Neuron (in vitro differentiated cells): ENCODE results near the gene PPP6R3.
"Not testable (repeated sequence)": the region's sequence is repeated elsewhere in the genome, so short reads cannot be mapped to it uniquely, and the experiment has no call there.

ENCODE experiments used
- H2AFZ ChIP-seq: one replicate; pipeline ENCODE4 v1.6.1; 2013; ENCODE audit warnings: low read depth, mild to moderate bottlenecking, inconsistent platforms, low read length, moderate library complexity
- H3K27me3 ChIP-seq: one replicate; pipeline ENCODE4 v1.6.1; 2013; ENCODE audit warnings: low read length; ENCODE audit not compliant: insufficient read depth
- H3K36me3 ChIP-seq: one replicate; pipeline ENCODE4 v1.6.1; 2013; ENCODE audit warnings: low read length; ENCODE audit not compliant: insufficient read depth
- H3K4me1 ChIP-seq: one replicate; pipeline ENCODE4 v1.6.1; 2013; ENCODE audit warnings: low read length; ENCODE audit not compliant: insufficient read depth
- H3K4me3 ChIP-seq: 2 replicates; pipeline ENCODE4 v1.5.1; 2013; ENCODE audit warnings: mild to moderate bottlenecking, low read length, moderate library complexity
- H3K9me3 ChIP-seq: one replicate; pipeline ENCODE4 v1.6.1; 2013; ENCODE audit warnings: low read length

The PPP6R3 gene

GRCh38 chr11:68609761-68610160 is 149.2 kb downstream of the PPP6R3 start:
- Histone ChIP-seq H3K36me3 (peaks cover 92% of the 10 kb centered on the region), H2AFZ (no peak overlapping the region), H3K9me3 (no peaks in the 10 kb centered on the region), H3K4me1 (no peaks in the 10 kb centered on the region), H3K27me3 (no peaks in the 10 kb centered on the region), H3K4me3 (no peak overlapping the region)

- no peaks in the 10 kb centered on the region for H3K27me3 ChIP-seq
- no peak overlapping the region for H2AFZ ChIP-seq
- no peaks in the 10 kb centered on the region for H3K9me3 ChIP-seq
- H3K4me3 ChIP-seq = no peak overlapping the region
- peaks cover 87% of the 10 kb centered on the region for H3K36me3 ChIP-seq
- no peaks in the 10 kb centered on the region for H3K4me1 ChIP-seq
These were observed 150.0 kb downstream of the PPP6R3 start for GRCh38 chr11:68610452-68611116.

GRCh38 chr11:68615657-68616056 is 155.1 kb downstream of the PPP6R3 start:
- Histone ChIP-seq H3K36me3 (peaks cover 40% of the 10 kb centered on the region), H2AFZ (no peak overlapping the region), H3K4me1 (no peaks in the 10 kb centered on the region), H3K27me3 (no peaks in the 10 kb centered on the region), H3K4me3 (no peak overlapping the region), H3K9me3 (no peaks in the 10 kb centered on the region)

- Histone ChIP-seq H3K27me3 (no peaks in the 10 kb centered on the region), H3K4me1 (no peaks in the 10 kb centered on the region), H3K9me3 (no peaks in the 10 kb centered on the region), H3K36me3 (peaks cover 18% of the 10 kb centered on the region), H2AFZ (no peak overlapping the region), H3K4me3 (no peak overlapping the region)
These were observed 157.6 kb downstream of the PPP6R3 start for GRCh38 chr11:68617925-68618809.

GRCh38 chr11:68621826-68622225 is 161.3 kb downstream of the PPP6R3 start:
- Histone ChIP-seq H3K27me3 (peaks cover 2% of the 10 kb centered on the region), H3K36me3 (no peaks in the 10 kb centered on the region), H3K4me3 (no peak overlapping the region), H2AFZ (no peak overlapping the region), H3K9me3 (no peaks in the 10 kb centered on the region), H3K4me1 (no peaks in the 10 kb centered on the region)

- H2AFZ ChIP-seq, H3K4me1 ChIP-seq, H3K36me3 ChIP-seq, H3K4me3 ChIP-seq, H3K9me3 ChIP-seq, H3K27me3 ChIP-seq: not testable (repeated sequence)
These were observed 163.2 kb downstream of the PPP6R3 start for GRCh38 chr11:68623706-68624105.

GRCh38 chr11:68625069-68625468 is 164.5 kb downstream of the PPP6R3 start:
- not testable (repeated sequence) for H2AFZ ChIP-seq, H3K9me3 ChIP-seq, H3K36me3 ChIP-seq, H3K4me1 ChIP-seq, H3K4me3 ChIP-seq, H3K27me3 ChIP-seq

- not testable (repeated sequence) for H3K9me3 ChIP-seq, H3K4me1 ChIP-seq, H3K36me3 ChIP-seq, H3K4me3 ChIP-seq, H2AFZ ChIP-seq, H3K27me3 ChIP-seq
These were observed 165.7 kb downstream of the PPP6R3 start for GRCh38 chr11:68626236-68626635.

GRCh38 chr11:68628837-68629236 is 168.3 kb downstream of the PPP6R3 start:
- not testable (repeated sequence) for H3K9me3 ChIP-seq, H3K4me1 ChIP-seq, H3K4me3 ChIP-seq, H3K36me3 ChIP-seq, H3K27me3 ChIP-seq, H2AFZ ChIP-seq

GRCh38 chr11:68632375-68632774 is 171.8 kb downstream of the PPP6R3 start:
- not testable (repeated sequence) for H2AFZ ChIP-seq, H3K27me3 ChIP-seq, H3K36me3 ChIP-seq, H3K4me3 ChIP-seq, H3K9me3 ChIP-seq, H3K4me1 ChIP-seq

GRCh38 chr11:68632802-68633201 is 172.2 kb downstream of the PPP6R3 start:
- Histone ChIP-seq H3K4me3 (no peak overlapping the region), H3K36me3 (no peaks in the 10 kb centered on the region), H3K27me3 (peaks cover 6% of the 10 kb centered on the region), H3K4me1 (no peaks in the 10 kb centered on the region), H3K9me3 (no peaks in the 10 kb centered on the region), H2AFZ (no peak overlapping the region)

- H3K36me3 ChIP-seq, H3K4me3 ChIP-seq: not testable (repeated sequence)
These were observed 174.1 kb downstream of the PPP6R3 start for GRCh38 chr11:68634606-68635005.

GRCh38 chr11:68635172-68635571 is 174.6 kb downstream of the PPP6R3 start:
- H3K4me3 ChIP-seq, H3K36me3 ChIP-seq, H3K9me3 ChIP-seq, H3K27me3 ChIP-seq, H2AFZ ChIP-seq, H3K4me1 ChIP-seq: not testable (repeated sequence)

More at GRCh38 chr11:68634606-68635005, 174.1 kb downstream of the PPP6R3 start:
- not testable (repeated sequence) for H3K9me3 ChIP-seq, H2AFZ ChIP-seq, H3K4me1 ChIP-seq, H3K27me3 ChIP-seq
